ENCODE data around the gene ATXN1. TPM values are rescaled to one million over a fixed set of nuclear protein-coding genes. Genes with fewer than 3 reads are reported as not detected.
A peak's percentile ranks its signal among the peaks of the same experiment; 100 is the strongest.

Gene ATXN1
- total RNA-seq, 4 donors from 2014 or later: 42.4 to 74.9 (median 52.1) TPM

- no peaks in the 10 kb centered on the region for H3K4me1 ChIP-seq
- H3K27me3 ChIP-seq: no peaks in the 10 kb centered on the region
- WGBS: 99% methylated on average over 5 of the region's 5 CpGs
- H3K36me3 ChIP-seq: peaks cover 0 to 15% (median 8%) of the 10 kb centered on the region in 4 donors
- TF ChIP-seq CTCF (IDR thresholded peaks at IDR 0.05) (no peak), EP300 (IDR thresholded peaks at IDR 0.05) (no peak), POLR2A (IDR thresholded peaks at IDR 0.05; ENCODE audit: low read depth) (no peak), POLR2AphosphoS5 (IDR thresholded peaks at IDR 0.05) (no peak)
- H3K27ac ChIP-seq (replicated peaks in 1 of 4): no peak overlapping the region
- intact Hi-C loops (cut with DNase I): no loop called here
- no peaks in the 10 kb centered on the region for H3K9me3 ChIP-seq
- H3K4me3 ChIP-seq: no peak overlapping the region
- no peak for DNase-seq (ENCODE audit: extremely low spot score)
These were observed 113.3 kb downstream of the ATXN1 start for GRCh38 chr6:16648003-16648402.

GRCh38 chr6:16647422-16647821 is 113.8 kb downstream of the ATXN1 start:
- no peak for DNase-seq (ENCODE audit: extremely low spot score)

GRCh38 chr6:16644540-16645250 is 116.6 kb downstream of the ATXN1 start:
- 84% methylated on average over 8 of the region's 8 CpGs for WGBS
- peaks cover 0 to 6% (median 4%) of the 10 kb centered on the region in 4 donors for H3K36me3 ChIP-seq
- no peak for TF ChIP-seq POLR2A (IDR thresholded peaks at IDR 0.05; ENCODE audit: low read depth)
- TF ChIP-seq EP300 (IDR thresholded peaks at IDR 0.05): no peak
- TF ChIP-seq POLR2AphosphoS5 (IDR thresholded peaks at IDR 0.05): no peak
- no peak for TF ChIP-seq CTCF (IDR thresholded peaks at IDR 0.05)
- H3K4me1 ChIP-seq: no peaks in the 10 kb centered on the region
- intact Hi-C loops (cut with DNase I): no loop called here
- H3K27ac ChIP-seq (replicated peaks in 1 of 4): no peak overlapping the region
- H3K9me3 ChIP-seq: no peaks in the 10 kb centered on the region
- no peaks in the 10 kb centered on the region for H3K27me3 ChIP-seq
- H3K4me3 ChIP-seq: no peak overlapping the region
- no peak for DNase-seq (ENCODE audit: extremely low spot score)

More at GRCh38 chr6:16647422-16647821, 113.8 kb downstream of the ATXN1 start:
- no peak overlapping the region for H3K27ac ChIP-seq (replicated peaks in 1 of 4)
- peaks cover 0 to 14% (median 4%) of the 10 kb centered on the region in 4 donors for H3K36me3 ChIP-seq
- no peaks in the 10 kb centered on the region for H3K27me3 ChIP-seq
- no peak for TF ChIP-seq EP300 (IDR thresholded peaks at IDR 0.05)
- no peak for TF ChIP-seq CTCF (IDR thresholded peaks at IDR 0.05)
- TF ChIP-seq POLR2AphosphoS5 (IDR thresholded peaks at IDR 0.05): no peak
- no peak for TF ChIP-seq POLR2A (IDR thresholded peaks at IDR 0.05; ENCODE audit: low read depth)
- no peaks in the 10 kb centered on the region for H3K9me3 ChIP-seq
- intact Hi-C loops (cut with DNase I): no loop called here
- no peaks in the 10 kb centered on the region for H3K4me1 ChIP-seq
- no peak overlapping the region for H3K4me3 ChIP-seq
- 92% methylated on average over 4 of the region's 4 CpGs for WGBS

GRCh38 chr6:16639684-16640480 is 121.4 kb downstream of the ATXN1 start:
- no peak overlapping the region for H3K27ac ChIP-seq (replicated peaks in 1 of 4)
- 90% methylated on average over 10 of the region's 10 CpGs for WGBS

More at GRCh38 chr6:16639684-16640480, 121.4 kb downstream of the ATXN1 start:
- Histone ChIP-seq H3K36me3 (peaks cover 0 to 17% (median 6%) of the 10 kb centered on the region in 4 donors), H3K4me1 (peaks cover 0 to 6% (median 3%) of the 10 kb centered on the region in 4 donors), H3K9me3 (no peaks in the 10 kb centered on the region), H3K27me3 (no peaks in the 10 kb centered on the region), H3K4me3 (no peak overlapping the region)
- intact Hi-C loops (cut with DNase I): no loop called here
- DNase-seq (ENCODE audit: extremely low spot score): peak; percentile 12
- TF ChIP-seq POLR2A (IDR thresholded peaks at IDR 0.05; ENCODE audit: low read depth) (no peak), CTCF (IDR thresholded peaks at IDR 0.05) (no peak), EP300 (IDR thresholded peaks at IDR 0.05) (no peak), POLR2AphosphoS5 (IDR thresholded peaks at IDR 0.05) (no peak)
